ENCODE data around the gene FAM221A. TPM values are rescaled to one million over a fixed set of nuclear protein-coding genes. Genes with fewer than 3 reads are reported as not detected.

The FAM221A gene
- total RNA-seq, 1 donor from 2014 or later = 10.1 TPM

- intact Hi-C loops (cut with DNase I) = no loop called here
Measured at GRCh38 chr7:23743226-23743625, 63.2 kb downstream of the FAM221A start.

GRCh38 chr7:23746629-23747028 lies 66.6 kb downstream of the FAM221A start:
- H3K4me1 ChIP-seq = no peaks in the 10 kb centered on the region
- no peaks in the 10 kb centered on the region for H3K27me3 ChIP-seq
- DNase-seq (ENCODE audit: low spot score in 2 of 2) = no peak
- intact Hi-C loops (cut with DNase I) = no loop called here
- H3K4me3 ChIP-seq = no peak overlapping the region
- no peaks in the 10 kb centered on the region for H3K36me3 ChIP-seq
- TF ChIP-seq, protein P1, sequence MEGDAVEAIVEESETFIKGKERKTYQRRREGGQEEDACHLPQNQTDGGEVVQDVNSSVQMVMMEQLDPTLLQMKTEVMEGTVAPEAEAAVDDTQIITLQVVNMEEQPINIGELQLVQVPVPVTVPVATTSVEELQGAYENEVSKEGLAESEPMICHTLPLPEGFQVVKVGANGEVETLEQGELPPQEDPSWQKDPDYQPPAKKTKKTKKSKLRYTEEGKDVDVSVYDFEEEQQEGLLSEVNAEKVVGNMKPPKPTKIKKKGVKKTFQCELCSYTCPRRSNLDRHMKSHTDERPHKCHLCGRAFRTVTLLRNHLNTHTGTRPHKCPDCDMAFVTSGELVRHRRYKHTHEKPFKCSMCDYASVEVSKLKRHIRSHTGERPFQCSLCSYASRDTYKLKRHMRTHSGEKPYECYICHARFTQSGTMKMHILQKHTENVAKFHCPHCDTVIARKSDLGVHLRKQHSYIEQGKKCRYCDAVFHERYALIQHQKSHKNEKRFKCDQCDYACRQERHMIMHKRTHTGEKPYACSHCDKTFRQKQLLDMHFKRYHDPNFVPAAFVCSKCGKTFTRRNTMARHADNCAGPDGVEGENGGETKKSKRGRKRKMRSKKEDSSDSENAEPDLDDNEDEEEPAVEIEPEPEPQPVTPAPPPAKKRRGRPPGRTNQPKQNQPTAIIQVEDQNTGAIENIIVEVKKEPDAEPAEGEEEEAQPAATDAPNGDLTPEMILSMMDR (IDR thresholded peaks at IDR 0.05) = no peak
- peaks cover 3 to 26% of the 10 kb centered on the region in 2 donors for H3K9me3 ChIP-seq
- H3K27ac ChIP-seq = no peak overlapping the region

More at GRCh38 chr7:23743226-23743625, 63.2 kb downstream of the FAM221A start:
- Histone ChIP-seq H3K27me3 (no peaks in the 10 kb centered on the region), H3K27ac (no peak overlapping the region), H3K4me1 (no peaks in the 10 kb centered on the region), H3K9me3 (peaks cover 3 to 26% of the 10 kb centered on the region in 2 donors), H3K36me3 (no peaks in the 10 kb centered on the region), H3K4me3 (no peak overlapping the region)
- DNase-seq (ENCODE audit: low spot score in 2 of 2) = no peak
- TF ChIP-seq, protein P1 (IDR thresholded peaks at IDR 0.05) = no peak

- H3K36me3 ChIP-seq = no peaks in the 10 kb centered on the region
- DNase-seq (ENCODE audit: low spot score in 2 of 2) = no peak
- H3K27ac ChIP-seq = no peak overlapping the region
- H3K9me3 ChIP-seq = no peaks in the 10 kb centered on the region
- TF ChIP-seq, protein P1 (IDR thresholded peaks at IDR 0.05) = no peak
- intact Hi-C loops (cut with DNase I) = no loop called here
- no peaks in the 10 kb centered on the region for H3K27me3 ChIP-seq
- no peaks in the 10 kb centered on the region for H3K4me1 ChIP-seq
- H3K4me3 ChIP-seq = no peak overlapping the region
Measured at GRCh38 chr7:23751852-23752251, 71.9 kb downstream of the FAM221A start.

Other genes starting within 250 kb of the FAM221A start
- gene IGF2BP3, start 209.7 kb upstream of the FAM221A start, total RNA-seq = not detected
- 14.4 TPM for gene TRA2A, start 148.2 kb upstream of the FAM221A start, total RNA-seq
- 140 TPM for gene CCDC126, start 82.8 kb upstream of the FAM221A start, total RNA-seq
- gene STK31, start 30.0 kb downstream of the FAM221A start, total RNA-seq = 1.6 TPM